Frontal cortex (tissue), 4 donors: Measurements from ENCODE around the gene SRRM1. TPM values are rescaled to one million over a fixed set of nuclear protein-coding genes. Genes with fewer than 3 reads are reported as not detected.
"Not testable (repeated sequence)": the region's sequence is repeated elsewhere in the genome, so short reads cannot be mapped to it uniquely, and the experiment has no call there.

ENCODE experiments used
- DNase-seq, 2 donors: peaks; one replicate each; pipeline ENCODE4 v3.0.0; 2012; ENCODE audit warnings: low spot score in 2 of 2
- FAIRE-seq: peaks from 2 replicates; lab custom pipeline; 2012; peaks lifted over from hg19 to GRCh38; lab: Jason Lieb, UNC
- total RNA-seq: library from RNA; depleted of rRNA; stranded (reverse); fragments of >200 nt; gene quantifications from one replicate; pipeline ENCODE4 v1.2.3, GENCODE V29; 2014
- donor health status: control.
- donor health status: control.
- donor health status: control.

The SRRM1 gene
- total RNA-seq, 1 donor from 2014 or later, result 34.6 TPM

DNA sequence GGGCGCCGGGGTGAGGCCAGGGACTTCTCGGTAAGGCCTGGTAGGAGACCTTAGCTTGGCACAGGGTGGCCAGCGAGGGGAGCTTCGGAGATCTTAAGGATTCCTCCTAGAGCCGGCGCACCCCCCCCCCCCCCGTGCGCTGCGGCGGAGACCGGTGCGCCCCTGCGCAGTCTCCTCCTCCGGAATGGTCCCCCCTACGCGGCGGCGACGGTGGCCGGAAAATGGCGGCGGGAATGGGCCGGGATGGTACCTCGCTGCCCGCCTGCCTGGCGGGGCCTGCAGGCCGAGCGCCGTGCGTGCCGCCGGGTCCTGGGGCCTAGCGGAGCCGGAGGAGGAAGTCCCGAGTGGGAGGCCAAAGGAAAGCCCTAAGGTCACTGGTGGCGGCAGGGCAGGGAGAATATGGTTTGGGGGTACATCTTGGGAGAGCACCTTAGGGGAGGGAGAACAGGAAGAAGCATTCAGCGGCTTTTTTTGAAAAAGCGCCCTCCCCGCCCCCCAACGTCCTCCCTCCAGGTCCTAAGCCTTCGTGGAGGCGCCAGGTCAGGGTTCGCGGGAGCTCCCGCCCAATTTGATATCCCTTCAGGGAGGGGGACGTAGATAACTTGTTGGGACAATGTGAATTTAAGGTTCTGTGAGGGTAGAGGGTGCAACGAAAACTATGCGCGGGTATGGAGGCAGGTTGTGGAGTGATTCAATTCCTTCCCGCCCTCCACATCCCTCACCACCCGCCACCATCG, 429 bp downstream of the SRRM1 start:
- FAIRE-seq (no peak), DNase-seq (no peak)

DNA sequence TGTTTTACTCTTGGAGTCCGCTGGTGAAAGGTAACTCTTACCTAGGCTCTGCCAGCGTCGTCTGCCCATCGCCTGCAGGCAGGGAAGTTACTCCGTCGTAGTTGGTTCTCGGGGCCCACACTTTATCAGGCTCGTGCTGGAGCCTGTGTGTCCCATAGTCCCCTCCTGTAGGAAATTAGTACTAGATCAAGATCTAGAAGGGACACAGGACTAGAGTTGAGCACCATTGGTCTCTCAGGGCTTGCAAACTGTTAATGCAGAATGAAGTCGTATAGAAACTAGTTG, 940 bp downstream of the SRRM1 start:
- DNase-seq (no peak), FAIRE-seq (no peak)

DNA sequence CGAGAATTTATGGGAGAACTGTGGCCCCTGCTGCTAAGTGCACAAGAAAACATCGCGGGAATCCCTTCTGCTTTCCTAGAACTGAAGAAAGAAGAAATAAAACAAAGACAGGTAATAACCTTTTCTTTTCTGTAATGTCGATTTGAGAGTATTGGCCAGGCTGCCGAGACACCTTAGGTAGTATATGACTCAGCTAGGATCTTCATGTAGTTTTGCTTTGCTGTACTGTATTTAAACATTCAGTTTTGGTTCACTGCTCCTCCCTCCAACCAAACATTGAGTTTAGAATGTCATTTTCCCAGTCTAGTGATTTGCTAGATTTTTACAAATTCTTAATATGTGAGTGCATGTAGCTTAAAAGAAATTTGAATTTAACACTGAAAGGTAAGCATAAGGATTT, 5.8 kb downstream of the SRRM1 start:
- DNase-seq (no peak), FAIRE-seq (no peak)

DNA sequence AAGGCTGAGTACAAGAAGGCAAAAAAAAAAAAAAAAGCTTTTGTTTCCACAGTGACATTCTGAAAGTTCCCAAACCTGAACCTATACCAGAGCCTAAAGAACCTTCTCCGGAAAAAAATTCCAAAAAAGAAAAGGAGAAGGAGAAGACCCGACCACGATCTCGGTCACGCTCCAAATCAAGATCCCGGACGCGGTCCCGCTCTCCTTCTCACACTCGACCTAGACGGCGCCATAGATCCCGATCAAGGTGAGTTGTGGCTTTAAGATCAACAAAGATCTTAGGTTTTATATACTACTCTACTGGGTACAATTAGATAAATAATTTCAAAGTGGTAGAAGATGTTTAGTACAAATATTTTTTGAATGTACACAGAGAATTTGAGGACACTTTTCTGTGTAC, 9.3 kb downstream of the SRRM1 start:
- FAIRE-seq (no peak), DNase-seq (no peak)

DNA sequence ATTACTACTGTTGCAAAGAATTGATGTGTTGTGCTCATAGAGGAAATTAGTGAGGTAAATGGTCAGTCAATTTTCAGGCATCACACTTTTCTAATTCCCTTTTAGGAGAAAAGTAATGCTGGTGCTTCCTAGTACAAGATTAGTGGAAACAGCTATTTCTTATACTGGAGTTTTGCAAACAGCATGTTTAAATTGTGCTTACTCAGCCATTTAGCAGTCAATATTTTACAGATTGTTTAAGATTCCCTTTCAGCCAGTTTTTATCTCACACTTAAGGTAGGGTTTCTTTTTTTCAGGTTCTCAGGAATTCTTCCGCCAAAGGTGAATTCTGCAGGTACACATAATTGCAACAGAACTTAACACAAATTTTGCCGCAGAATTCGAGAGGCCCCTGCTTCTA, 10.9 kb downstream of the SRRM1 start:
- FAIRE-seq, result no peak
- DNase-seq, result no peak

GRCh38 chr1:24656046-24656445, 12.9 kb downstream of the SRRM1 start:
- FAIRE-seq (no peak), DNase-seq (no peak)

DNA sequence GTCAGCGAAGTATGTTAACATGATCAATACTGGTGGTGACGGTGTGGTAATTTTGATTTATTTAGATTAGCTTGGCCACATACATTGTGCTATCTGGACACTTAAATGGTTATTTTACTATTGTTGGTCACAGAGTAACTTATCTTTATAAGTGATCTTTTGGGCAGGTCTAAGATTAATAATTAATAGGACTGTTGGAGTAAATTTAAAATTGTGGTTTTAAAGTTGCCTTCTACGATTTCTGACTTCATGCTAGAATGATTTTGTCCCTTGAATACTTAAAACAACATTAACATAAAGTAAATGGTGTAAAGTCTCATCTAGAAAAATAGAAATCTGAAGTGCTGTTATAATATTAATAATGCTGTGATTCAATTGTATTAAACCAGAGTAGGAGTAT, 14.7 kb downstream of the SRRM1 start:
- no peak for FAIRE-seq
- DNase-seq, result no peak

DNA sequence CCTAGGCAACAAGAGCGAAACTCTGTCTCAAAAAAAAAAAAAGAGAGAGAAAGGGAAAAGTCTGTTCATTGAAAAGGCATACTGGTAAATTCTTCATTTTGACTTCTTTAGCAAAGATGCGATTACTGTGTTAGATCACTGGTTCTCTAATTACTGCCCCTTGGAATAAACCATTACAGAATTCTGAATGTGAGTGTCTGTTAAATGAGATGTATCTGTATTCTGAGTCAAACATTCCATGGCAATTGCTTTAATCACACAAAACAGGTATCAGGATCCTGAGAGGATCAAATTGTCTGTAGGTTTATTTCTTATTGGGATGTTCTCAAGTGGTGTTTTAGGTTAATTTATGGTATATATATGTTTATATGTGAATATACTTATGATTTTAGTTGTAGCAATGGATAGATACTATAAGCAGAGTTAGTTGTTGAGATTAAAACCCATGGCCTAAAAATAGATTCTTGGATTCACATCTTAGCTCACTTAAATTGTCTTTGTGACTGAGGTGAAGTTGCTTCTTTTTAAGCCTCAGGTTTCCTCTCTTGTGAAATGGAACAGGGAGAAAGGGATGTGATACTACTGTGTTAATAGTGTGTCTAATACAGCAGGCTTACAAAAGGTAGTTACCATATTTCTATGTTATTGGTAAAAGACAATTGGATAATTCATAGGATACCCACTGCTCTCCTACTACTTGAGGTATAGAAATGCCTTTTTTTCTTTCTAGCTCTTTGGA, 16.2 kb downstream of the SRRM1 start:
- FAIRE-seq (no peak), DNase-seq (no peak)

DNA sequence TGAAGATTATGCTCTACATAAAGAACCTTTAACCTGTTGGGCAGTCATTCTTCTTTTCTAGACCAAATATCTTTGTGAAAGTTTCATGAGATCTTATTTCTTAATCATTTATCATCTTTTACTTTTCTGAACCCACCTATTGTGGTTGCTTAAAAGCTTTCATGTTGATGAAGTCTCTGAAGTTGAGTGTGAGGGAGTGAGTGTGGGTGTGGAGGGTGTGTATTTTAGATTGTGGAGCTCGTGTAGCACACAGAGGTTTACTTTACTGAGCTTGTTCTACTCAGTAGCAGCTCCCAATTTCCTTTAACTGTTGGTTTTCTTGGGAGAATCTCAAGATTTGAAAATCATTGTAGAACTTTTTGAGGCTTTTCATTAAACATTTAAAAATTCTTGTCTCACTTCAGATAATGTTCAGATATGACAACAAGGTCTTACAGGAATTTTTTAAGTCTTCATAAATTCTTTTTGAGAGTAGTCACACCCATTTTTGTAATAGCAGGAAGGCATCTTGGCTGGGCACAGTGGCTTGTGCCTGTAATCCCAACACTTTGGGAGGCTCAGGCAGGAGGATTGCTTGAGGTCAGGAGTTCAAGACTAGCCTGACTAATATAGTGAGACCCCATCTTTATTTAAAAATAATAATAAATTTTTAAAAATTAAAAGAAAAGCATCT, 17.0 kb downstream of the SRRM1 start:
- DNase-seq (no peak), FAIRE-seq (no peak)

GRCh38 chr1:24664507-24665033, 21.5 kb downstream of the SRRM1 start:
- DNase-seq, result no peak
- FAIRE-seq, result no peak

GRCh38 chr1:24666794-24667193, 23.7 kb downstream of the SRRM1 start:
- no peak for FAIRE-seq
- DNase-seq, result no peak

DNA sequence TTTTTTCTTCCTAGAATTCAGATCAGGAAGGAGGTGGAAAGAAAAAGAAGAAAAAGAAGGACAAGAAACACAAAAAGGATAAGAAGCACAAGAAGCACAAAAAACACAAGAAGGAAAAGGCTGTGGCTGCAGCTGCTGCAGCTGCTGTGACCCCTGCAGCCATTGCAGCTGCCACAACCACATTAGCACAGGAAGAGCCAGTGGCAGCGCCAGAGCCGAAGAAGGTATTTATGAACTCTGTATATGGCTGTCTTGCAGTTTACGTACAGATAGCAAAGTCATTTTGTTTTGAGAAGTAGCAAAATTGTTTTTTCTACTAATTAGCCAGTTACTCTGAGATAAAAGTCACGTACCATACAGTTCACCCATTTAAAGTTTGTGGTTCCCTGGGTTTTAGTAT, 28.3 kb downstream of the SRRM1 start:
- DNase-seq, FAIRE-seq: not testable (repeated sequence)

DNA sequence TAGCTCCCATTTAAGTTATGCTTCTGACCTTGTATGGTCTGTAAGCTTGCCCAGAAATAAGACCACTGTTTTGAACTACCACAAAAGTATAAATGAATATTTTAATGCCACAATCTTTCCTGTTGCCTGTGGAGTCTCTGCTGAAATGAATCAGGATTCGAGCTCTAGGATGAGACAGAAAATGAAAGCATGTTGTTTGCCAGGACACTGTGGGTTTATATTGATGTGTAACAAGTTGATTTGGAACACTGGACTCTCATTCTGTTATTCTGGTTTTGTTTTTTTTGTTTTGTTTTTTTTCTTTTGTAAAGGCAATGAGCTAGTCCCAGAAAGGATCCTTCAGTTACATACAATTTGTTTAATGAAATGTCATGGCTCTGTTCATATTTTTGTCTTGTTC, 29.6 kb downstream of the SRRM1 start:
- DNase-seq, FAIRE-seq: not testable (repeated sequence)

GRCh38 chr1:24673341-24673740, 30.2 kb downstream of the SRRM1 start:
- FAIRE-seq, result no peak
- DNase-seq, result no peak

GRCh38 chr1:24678421-24678820, 35.3 kb downstream of the SRRM1 start:
- DNase-seq, FAIRE-seq: not testable (repeated sequence)

DNA sequence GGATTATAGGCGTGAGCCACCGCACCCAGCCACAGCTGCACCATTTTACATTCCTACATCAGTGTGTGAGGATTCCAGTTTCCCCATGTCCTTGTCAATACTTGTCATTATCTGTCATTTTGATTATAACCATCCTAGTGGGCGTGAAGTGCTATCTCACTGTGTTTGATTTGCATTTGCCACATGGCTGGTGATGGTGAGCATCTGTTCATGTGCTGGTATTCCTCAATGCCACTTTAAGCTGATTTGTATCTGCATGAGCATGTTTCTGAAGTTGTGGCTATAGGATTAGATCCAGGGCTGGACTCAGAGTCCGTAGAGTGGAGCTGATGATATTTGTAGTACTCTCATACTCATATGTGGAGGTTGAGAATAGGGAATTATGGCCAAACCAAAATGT, 36.6 kb downstream of the SRRM1 start:
- FAIRE-seq (no peak), DNase-seq (no peak)

DNA sequence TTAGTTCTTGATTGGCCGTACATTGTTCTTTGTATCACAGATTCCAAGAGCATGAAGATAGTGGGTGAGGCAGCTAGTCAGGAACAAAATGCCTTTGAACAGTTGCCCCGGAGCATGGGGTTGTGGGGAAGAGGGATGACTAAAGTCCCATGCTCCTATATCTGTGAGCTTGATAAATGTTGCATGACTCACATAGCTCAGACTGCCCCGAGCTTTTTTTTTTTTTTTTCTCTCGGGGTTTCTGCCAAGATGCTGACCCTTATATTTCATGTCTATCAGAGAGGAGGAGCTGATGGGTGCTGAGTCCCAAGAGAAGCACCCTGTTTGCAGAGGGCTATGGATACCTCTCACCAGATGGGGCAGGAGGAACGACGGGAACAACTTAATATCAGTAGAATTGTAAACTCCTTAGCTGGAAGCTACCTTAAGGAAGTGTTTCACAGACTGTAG, 40.6 kb downstream of the SRRM1 start:
- no peak for DNase-seq
- no peak for FAIRE-seq

- DNase-seq (no peak), FAIRE-seq (no peak)
Observed at GRCh38 chr1:24688033-24688432, 44.9 kb downstream of the SRRM1 start.

- DNase-seq (peak; percentile 54 to 79), FAIRE-seq (no peak)
Observed at GRCh38 chr1:24688621-24689195, 45.6 kb downstream of the SRRM1 start.

DNA sequence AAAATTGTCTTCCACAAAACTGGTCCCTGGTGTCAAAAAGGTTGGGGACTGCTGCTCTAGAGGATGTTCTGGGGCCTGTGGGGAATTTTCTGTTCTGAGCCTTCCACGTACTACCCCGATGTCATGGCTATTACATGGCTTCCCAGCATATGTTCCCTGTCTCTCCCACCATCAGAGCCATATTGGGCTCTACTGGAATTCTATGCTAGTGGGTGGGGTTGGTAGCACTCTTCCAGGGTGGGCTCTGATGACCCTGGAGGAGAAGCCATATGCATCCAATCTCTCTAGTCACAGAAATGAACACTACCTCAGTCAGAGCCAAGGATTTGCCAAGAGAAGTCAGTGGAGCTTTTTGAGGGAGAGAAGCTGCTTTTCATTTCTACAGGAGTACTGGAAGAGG, 47.9 kb downstream of the SRRM1 start:
- DNase-seq (no peak), FAIRE-seq (no peak)
